GM19238 (cell line): ENCODE measurements around the gene MRFAP1L1.

ENCODE experiments used
- DNase-seq: peaks from one replicate; pipeline ENCODE4 v3.0.0; 2011; ENCODE audit warnings: low spot score; ENCODE audit not compliant: insufficient read length

MRFAP1L1 gene

DNA sequence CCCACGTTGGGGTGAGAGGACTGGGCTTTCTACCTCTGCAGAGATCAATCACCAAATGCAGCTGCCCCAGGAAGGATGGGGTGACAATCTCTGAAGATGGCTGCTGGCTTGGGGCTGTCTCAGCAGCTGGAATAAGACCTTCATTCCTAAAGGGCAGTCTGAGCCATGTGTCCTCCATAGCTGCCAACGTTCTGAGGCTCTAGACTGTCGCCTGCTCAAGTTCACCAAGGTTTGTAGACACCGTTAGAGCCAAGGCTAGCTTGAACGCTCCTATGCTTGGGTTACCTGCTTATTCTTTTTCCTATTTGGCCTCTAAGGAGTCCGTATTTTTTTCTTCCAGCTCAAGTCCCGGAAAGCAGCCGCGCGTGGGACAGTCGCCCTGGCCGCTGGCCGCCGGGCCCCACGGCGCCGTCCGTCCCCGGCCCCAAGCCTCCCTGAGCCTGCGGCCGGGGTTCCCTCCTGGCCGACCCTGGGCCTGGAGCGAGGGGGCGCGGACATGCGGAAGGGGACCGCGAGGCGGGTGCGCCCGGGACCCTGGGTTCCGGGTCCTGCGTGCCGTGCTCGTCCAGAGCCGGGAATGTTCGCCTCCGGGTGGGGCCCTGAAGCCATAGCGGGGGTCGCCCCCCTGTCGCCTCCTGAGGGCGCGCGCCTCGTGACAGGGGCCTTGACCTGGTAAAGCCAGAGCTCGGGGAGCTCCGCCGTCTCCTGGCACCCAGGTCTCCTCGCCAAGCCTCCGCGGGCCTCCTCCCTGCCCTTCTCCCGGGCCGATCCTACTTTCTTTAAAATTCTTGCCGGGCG lies 45.9 kb downstream of the MRFAP1L1 start:
- no peak for DNase-seq

DNA sequence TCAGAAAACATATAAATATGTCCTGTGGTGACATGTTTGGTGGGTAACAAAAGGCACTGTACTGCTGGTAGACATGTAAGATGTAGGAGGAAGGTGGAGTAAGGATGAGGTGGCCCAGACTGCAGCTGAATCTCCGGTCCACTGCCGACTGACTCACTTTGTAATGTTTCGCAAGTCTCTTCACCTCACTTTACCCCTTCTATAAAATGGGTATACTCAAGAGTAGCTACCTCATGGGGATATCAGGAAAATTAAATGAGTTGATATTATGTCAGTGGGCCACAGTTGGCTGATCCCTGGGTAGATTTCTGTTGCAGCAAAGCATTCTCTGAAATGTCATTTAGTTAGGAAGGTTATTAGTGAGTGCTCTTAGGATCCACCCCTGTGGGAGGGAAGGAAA lies 47.1 kb downstream of the MRFAP1L1 start:
- DNase-seq, result no peak

DNA sequence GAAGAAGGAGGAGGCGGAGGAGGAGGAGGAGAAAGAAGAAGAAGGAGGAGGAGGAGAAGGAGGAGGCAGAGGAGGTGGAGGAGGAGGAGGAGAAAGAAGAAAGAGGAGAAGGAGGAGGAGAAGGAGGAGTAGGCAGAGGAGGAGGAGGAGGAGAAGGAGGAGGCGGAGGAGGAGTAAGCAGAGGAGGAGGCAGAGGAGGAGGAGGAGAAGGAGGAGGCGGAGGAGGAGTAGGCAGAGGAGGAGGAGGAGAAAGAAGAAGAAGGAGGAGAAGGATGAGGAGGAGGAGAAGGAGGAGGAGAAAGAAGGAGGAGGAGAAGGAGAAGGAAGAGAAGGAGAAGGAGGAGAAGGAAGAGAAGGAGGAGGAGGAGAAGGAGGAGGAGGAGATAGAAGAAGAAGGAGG lies 49.2 kb downstream of the MRFAP1L1 start:
- DNase-seq, result no peak

DNA sequence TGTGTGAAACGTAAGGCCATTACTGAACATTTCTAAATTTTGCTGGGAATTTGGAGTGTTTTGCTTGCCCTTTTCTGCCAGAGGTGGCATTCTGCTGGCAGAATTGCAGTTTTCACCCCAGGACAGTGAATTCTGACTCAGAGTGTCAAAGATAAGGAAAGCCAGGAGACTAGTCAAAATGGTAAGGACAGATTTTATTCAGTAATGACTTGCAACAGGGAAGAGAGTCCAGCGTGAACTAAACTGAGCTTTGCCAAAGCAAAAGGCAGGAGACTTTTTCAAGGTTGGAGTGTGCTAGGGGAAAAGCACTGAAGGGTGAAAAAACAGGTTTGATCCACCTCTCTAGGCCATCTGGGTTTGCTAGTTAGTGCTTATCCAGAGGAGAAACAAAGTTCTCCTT lies 49.8 kb downstream of the MRFAP1L1 start:
- no peak for DNase-seq

DNA sequence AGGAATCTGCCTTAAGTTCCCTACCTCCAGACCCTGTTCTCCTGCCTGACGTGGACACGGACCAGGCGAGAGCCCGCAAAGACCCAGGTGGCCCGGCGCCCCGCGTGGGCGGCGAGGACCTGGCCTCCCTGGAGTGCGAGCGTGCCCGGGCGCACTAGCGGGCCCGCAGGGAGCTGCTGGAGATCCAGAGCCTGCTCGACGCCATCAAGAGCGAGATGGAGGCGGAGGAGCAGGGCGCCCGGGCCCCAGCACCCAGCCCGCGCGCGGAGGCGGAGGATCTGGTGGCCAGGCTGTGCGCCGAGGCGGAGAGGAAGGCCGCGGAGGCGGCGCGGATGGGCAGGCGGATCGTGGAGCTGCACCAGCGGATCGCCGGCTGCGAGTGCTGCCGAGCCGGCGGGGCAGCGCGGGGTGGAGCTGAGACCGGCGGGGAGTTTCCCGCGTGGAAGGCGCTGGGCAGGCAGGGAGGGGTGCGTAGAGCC lies 51.0 kb downstream of the MRFAP1L1 start:
- DNase-seq, result no peak

DNA sequence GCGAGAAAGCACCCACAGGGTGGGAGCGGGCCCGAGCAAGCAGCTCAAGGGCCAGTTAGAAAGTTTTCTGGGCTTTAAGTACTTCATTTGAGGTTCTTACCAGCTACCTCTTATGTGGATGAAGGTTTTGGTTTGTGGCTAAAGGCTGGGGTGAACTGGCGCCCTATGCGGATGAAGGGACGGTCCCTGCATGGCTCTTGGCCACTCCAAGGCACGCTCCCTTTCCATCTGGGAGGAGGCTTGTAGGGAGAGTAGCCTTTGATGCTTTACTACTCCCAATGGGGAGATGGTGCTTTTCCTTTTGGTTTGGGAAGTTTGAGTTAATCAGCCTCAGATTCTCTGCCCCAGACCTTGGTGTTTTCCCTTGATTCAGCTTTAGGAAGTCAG lies 51.5 kb downstream of the MRFAP1L1 start:
- no peak for DNase-seq
